RWPE2 (cell line): ENCODE measurements around the gene SHQ1.

ENCODE experiments used
- ATAC-seq: fragments of 200-7000 bp; cut with Tn5 transposase; 3 replicates; pipeline ENCODE4 v1.9.1; 2021; ENCODE audit warnings: low read depth
- DNase-seq: peaks from one replicate; pipeline ENCODE4 v3.0.0-alpha.2; 2020; ENCODE audit warnings: low spot score
- H3K27ac ChIP-seq: fragments of 450-650 bp; 2 replicates; pipeline ENCODE4 v1.5.1; 2017; ENCODE audit warnings: mild to moderate bottlenecking; ENCODE audit not compliant: poor library complexity, severe bottlenecking
- H3K27me3 ChIP-seq: fragments of 250-450 bp; sonication (Bioruptor Pico); 2 replicates; pipeline ENCODE4 v1.5.1; 2021; ENCODE audit warnings: mild to moderate bottlenecking, moderate library complexity; ENCODE audit not compliant: insufficient read depth, poor library complexity, severe bottlenecking
- H3K36me3 ChIP-seq: fragments of 250-450 bp; sonication (Bioruptor Pico); 2 replicates; pipeline ENCODE4 v1.5.1; 2020; ENCODE audit warnings: low read depth, mild to moderate bottlenecking, moderate library complexity
- H3K4me1 ChIP-seq: fragments of 250-450 bp; sonication (Bioruptor Pico); 2 replicates; pipeline ENCODE4 v1.5.1; 2021; ENCODE audit warnings: mild to moderate bottlenecking, moderate library complexity; ENCODE audit not compliant: insufficient read depth, poor library complexity, severe bottlenecking
- H3K4me3 ChIP-seq: fragments of 250-450 bp; sonication (Bioruptor Pico); 2 replicates; pipeline ENCODE4 v1.5.1; 2021; ENCODE audit warnings: mild to moderate bottlenecking, moderate library complexity; ENCODE audit not compliant: severe bottlenecking
- H3K9me3 ChIP-seq: fragments of 250-450 bp; sonication (Bioruptor Pico); 2 replicates; pipeline ENCODE4 v1.5.1; 2021; ENCODE audit warnings: mild to moderate bottlenecking, moderate library complexity; ENCODE audit not compliant: severe bottlenecking
- CTCF ChIP-seq: fragments of 450-650 bp; IDR thresholded peaks from one replicate; pipeline ENCODE4 v1.5.1; 2017; ENCODE audit warnings: mild to moderate bottlenecking, moderate library complexity; ENCODE audit not compliant: poor library complexity, severe bottlenecking

The SHQ1 gene

DNA sequence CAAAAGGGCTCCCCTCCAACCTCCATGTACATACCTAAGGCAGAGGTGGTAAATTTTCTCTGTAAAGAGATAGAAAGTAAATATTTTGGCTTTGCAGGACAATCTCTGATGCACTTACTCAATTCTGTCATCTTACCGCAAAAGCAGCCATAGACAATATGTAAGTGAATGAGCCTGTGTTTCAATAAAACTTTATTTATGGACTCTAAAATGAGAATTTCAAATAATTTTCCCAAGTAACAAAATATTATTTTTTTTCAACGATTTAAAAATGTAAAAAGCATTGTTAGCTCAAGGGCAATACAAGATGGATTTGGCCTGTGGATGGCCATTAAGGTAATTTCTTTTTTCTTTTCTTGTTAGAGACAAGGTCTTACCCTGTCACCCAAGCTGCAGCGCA is 44.7 kb downstream of the SHQ1 start:
- Histone ChIP-seq H3K27me3 (no peaks in the 10 kb centered on the region), H3K4me3 (no peak overlapping the region), H3K4me1 (no peaks in the 10 kb centered on the region), H3K27ac (no peak overlapping the region), H3K9me3 (no peaks in the 10 kb centered on the region), H3K36me3 (no peaks in the 10 kb centered on the region)
- ATAC-seq (no peak), DNase-seq (no peak)
- no peak for TF ChIP-seq CTCF

- TF ChIP-seq CTCF = no peak
- Histone ChIP-seq H3K4me3 (no peak overlapping the region), H3K27ac (no peak overlapping the region), H3K9me3 (no peaks in the 10 kb centered on the region), H3K4me1 (no peaks in the 10 kb centered on the region), H3K36me3 (no peaks in the 10 kb centered on the region), H3K27me3 (no peaks in the 10 kb centered on the region)
- no peak for DNase-seq
- no peak for ATAC-seq
Measured at GRCh38 chr3:72802001-72802400, 46.2 kb downstream of the SHQ1 start.

GRCh38 chr3:72800869-72801268 is 47.4 kb downstream of the SHQ1 start:
- H3K27ac ChIP-seq = no peak overlapping the region
- no peak for TF ChIP-seq CTCF
- ATAC-seq = no peak

DNA sequence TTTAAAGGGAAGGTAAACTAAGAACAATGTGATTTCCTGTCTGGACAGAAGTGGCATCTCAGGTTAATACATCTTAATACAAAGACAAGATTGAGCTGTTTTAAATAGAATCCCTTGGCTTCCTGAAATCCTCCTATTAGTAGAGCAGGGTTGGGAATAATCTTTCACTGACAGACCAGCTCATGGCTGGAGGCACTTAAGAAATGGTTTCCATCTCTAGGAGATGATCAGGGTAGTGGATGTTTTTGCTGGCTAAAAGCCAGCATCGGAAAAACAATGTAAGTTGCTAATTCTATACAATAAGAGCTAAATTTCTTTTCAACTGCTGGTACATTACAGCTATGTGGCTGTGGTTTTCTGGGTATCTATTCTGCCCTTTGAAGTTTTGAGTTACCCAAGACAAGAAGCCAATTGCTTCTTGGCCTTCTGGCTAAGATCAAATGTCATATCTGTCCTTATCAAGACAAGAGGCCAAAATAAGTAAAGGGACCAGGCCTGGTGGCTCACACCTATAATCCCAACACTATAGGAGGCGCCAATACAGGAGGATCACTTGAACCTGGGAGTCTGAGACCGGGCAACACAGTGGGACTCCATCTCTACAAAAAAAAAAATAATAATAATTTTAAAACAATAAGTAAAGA is 49.6 kb downstream of the SHQ1 start:
- TF ChIP-seq CTCF = no peak
- DNase-seq = no peak
- Histone ChIP-seq H3K9me3 (no peaks in the 10 kb centered on the region), H3K27me3 (no peaks in the 10 kb centered on the region), H3K27ac (no peak overlapping the region), H3K36me3 (no peaks in the 10 kb centered on the region), H3K4me3 (no peak overlapping the region), H3K4me1 (no peaks in the 10 kb centered on the region)
- no peak for ATAC-seq

More at GRCh38 chr3:72800869-72801268, 47.4 kb downstream of the SHQ1 start:
- no peak for DNase-seq
- no peaks in the 10 kb centered on the region for H3K4me1 ChIP-seq
- no peak overlapping the region for H3K4me3 ChIP-seq
- H3K36me3 ChIP-seq = no peaks in the 10 kb centered on the region
- no peaks in the 10 kb centered on the region for H3K27me3 ChIP-seq
- no peaks in the 10 kb centered on the region for H3K9me3 ChIP-seq

DNA sequence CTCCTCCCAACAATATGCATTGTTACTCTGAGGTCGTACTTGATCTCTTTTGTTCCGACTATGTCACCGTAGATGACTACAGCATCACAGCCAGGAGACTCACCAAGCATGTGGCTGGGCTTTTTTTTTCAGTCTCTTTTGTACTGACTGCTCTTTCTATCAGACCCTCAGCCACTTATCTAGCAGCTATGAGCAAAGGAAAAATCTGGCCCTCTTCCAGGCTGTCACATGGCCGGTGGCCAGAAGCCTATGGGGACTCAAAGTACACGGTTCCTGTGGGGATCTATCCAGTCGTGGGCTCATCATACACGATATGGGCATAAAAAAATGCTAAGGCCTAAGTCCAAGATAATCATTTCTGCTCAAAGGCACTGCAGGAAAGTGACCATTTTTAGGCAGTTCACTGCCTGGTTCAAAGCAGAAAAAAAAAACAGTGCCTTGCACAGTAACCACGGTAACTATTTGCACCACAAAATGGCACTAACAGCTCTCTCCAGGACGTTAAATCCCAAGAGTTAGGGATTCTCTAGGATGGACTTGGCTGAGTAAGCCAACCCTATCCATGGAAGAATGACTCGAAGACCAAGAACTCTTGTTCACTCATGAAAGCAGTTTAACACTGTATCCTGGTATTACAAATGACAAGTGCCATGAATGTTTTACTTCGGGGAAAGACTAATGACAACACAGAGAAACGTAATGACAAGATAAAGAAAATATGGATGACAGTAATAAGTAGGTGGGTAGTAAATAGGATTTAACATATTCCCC is 50.3 kb downstream of the SHQ1 start:
- no peak overlapping the region for H3K27ac ChIP-seq
- H3K4me3 ChIP-seq = no peak overlapping the region
- no peaks in the 10 kb centered on the region for H3K4me1 ChIP-seq
- H3K27me3 ChIP-seq = no peaks in the 10 kb centered on the region
- ATAC-seq = no peak
- no peak for DNase-seq
- no peaks in the 10 kb centered on the region for H3K9me3 ChIP-seq
- H3K36me3 ChIP-seq = 0 out of 2 replicates have a peak, but pooled peaks cover 2% of the 10 kb centered on the region
- no peak for TF ChIP-seq CTCF
